GM18951 (cell line): ENCODE data around the gene TDRD1.

ENCODE experiments used
- POLR2A ChIP-seq: IDR thresholded peaks from 4 replicates; pipeline ENCODE4 v1.6.1; 2011; ENCODE audit warnings: mild to moderate bottlenecking; ENCODE audit not compliant: insufficient read length, insufficient read depth; ENCODE audit errors: extremely low read depth
- in situ Hi-C: fragments of 300-500 bp; cut with MboI; formaldehyde crosslinking; loops from one replicate; pipeline ENCODE4 v1.12.0; 2022; ENCODE audit warnings: low sequenced_read_pairs, mixed read lengths, inconsistent platforms; ENCODE audit not compliant: unreplicated experiment

TDRD1 gene

DNA sequence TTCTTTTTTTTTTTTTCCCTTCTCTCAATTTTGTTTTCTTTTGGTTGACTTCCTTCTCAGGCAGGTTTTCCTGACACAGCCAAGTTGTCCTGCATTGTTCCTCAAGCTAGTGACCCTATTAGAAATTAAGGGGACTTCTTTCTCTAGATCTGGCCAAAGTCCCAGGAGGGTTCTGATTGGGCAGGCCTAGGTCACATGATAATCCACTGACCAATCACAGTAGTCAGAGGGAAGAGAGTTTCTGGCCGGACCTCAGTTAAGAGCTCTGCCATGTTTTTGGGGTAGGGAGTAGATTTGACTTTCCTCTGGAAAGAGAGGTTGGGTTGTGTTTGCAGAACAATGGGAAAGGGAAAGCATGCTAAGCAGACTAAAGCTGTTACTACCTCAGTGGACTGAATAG is 76.1 kb downstream of the TDRD1 start:
- no peak for TF ChIP-seq POLR2A
- in situ Hi-C loops, result no loop called here

DNA sequence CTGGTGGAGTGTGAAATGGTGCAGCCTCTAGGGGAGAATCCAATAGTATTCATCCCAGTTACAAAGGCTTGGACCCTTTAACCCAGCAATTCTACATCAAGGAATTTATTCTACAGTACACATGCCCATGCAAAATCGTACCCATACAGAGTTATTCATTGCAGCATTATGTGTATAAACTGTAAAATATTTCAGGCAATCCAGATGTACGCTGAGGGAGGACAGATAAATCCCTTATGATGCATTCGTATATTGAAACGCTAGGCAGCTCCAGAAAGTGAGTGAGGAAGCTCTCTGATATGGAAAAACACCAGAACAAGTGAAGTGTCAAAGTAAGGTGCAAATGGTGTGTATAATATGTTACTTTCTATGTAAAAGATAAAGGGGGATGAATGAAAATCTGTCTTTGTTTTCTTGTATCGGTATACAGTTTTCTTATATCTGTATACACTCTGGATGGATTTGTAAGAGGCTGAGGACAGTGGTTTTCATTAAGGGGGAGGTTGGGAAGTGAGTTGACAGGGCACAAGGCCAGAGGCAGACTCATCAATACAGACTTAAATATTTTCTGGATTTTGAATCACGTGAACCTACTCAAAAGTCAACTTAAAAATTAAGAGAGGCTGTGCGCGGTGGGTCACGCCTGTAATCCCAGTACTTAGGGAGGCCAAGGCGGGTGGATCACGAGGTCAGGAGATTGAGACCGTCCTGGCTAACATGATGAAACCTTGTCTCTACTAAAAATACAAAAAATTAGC is 77.0 kb downstream of the TDRD1 start:
- in situ Hi-C loops, result no loop called here
- TF ChIP-seq POLR2A, result no peak

DNA sequence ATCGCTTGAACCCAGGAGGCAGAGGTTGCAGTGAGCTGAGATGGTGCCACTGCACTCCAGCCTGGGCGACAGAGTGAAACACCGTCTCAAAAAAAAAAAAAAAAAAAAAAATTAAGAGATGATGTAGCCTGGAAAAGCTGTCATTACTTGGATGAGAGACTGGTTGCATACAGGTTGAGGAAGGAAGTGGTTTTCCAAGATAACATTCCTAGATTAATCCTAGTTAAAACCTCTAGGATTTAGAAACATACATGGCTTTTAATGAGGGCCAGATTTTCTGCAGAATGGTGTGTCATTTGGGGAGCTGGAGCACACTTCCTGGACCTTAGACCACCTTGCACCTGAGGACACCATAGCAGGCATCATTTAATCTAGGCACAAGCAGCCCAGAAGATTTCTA is 77.7 kb downstream of the TDRD1 start:
- in situ Hi-C loops, result no loop called here
- TF ChIP-seq POLR2A, result no peak

DNA sequence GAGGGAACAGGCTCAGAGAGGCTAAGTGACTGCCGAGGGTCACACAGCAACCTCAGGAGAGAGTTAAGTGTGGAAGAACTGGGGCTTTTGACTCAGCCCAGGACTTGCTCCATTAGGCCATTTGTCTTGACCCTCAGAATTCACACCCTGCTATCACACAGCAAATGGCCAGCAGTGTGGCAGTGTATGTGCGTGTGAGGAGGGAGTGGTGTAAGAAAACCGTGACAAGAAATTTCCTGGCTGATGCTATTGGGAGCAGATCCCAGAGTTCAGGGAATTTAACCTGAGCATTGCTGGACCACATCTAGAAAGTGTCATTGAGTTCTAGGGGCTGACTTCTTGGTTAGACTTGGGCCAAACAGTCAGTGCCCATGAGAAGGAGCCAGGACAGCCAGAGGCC is 78.3 kb downstream of the TDRD1 start:
- in situ Hi-C loops, result no loop called here
- no peak for TF ChIP-seq POLR2A

DNA sequence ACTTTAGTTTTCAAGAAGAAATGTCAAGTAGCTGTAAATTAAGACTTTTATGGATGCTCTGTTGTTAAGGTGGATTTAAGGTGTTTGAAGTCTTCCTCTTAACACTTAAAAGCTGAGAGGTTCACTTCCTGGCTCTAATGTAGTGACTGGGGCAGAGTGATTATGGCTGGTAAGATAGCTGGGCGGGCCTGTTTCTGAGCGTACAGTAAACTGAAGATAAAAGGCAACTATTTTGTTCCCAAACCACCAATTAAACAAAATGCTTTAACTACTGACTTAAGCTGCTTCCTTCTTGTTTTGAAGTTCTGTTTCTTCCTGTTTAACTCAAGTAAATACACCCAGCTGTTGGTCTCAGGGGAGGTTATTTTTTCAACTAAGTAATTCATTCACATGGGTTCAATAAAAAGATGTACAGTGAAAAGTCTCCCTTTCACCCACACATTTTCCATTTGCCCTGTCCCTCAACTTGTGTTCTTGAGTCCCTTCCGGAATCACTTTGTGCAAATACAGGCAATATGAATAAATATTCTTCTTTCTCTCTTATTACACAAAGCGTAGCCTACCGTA is 79.2 kb downstream of the TDRD1 start:
- in situ Hi-C loops, result no loop called here
- TF ChIP-seq POLR2A, result no peak

DNA sequence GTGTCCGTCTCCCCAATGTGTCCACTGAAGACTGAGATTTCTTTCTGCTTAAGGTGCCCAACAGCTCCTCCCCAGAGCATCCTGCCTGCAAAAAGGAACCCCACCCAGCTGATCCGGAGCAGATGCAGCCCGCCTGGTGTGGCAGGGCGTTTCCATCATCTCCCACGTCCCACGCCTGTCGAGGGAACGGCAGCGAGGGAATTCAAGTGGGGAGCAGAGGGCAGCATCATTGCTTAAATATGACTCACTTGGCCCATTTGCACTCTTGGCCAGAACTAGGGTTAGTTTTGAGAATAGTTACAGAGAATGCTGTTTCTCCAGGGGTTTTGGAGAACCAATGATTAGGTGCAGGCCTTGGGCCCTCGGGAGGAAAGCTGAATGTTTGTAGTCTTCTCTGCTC is 80.7 kb downstream of the TDRD1 start:
- no peak for TF ChIP-seq POLR2A
- in situ Hi-C loops, result no loop called here

DNA sequence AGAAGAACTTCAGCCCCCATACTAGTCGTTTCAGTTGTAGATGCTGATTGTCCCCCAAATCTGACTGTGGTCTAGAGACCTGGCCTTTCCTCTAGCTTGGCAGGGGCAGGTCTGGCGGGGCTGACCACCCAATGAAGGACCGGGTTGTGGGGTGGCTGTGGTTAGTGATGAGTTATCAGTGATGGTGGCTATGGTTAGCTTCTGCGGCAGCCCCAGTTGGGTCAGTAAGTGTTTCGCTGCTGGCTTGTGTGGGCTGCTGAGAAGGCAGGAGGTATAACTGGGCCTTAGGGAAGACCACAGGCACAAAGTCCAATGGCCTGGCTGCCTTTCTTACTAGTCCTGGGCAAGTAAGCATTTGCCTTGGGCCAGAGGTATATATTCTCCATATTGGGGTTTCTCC is 81.2 kb downstream of the TDRD1 start:
- in situ Hi-C loops, result no loop called here

DNA sequence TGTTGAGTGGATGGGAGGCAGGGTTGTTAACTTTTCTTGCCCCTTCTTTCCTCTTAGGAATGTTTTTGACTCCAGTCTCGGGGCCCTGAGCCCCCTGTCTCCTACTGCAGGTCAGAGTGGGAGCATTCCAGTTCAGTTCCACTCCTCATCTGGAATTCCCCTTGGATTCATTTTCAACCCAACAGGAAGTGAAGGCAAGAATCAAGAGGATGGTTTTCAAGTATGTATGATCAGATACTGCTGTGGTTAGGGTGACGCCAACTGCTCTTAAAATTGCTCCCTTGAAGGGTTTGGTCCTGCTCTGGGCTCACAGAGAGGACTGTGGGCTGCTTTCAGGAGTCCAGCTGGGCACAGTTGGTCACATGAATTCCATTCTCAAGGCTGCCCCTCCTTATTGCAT is 81.9 kb downstream of the TDRD1 start:
- no peak for TF ChIP-seq POLR2A
- in situ Hi-C loops, result no loop called here

More for the DNA sequence above, 81.2 kb downstream of the TDRD1 start:
- no peak for TF ChIP-seq POLR2A

DNA sequence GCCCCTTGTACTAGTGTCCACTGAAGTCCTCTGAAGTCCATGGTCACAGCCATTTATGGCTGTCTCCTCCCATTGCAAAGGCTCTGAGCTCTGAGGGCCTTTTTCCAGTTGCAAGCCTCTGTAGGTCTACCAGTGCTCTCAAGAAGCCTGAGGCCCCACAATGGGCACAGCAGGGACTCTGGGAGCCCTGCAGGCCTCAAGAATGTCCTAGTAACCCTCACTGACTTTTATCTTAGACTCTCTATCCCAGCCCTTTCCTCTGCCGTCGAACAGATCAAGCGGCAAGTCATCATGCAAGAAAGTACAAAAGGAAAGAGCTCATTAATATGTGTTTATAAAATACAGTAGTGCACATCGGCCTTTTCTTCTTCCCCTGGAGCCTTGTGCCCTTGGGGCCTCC is 83.3 kb downstream of the TDRD1 start:
- in situ Hi-C loops, result no loop called here
- no peak for TF ChIP-seq POLR2A

DNA sequence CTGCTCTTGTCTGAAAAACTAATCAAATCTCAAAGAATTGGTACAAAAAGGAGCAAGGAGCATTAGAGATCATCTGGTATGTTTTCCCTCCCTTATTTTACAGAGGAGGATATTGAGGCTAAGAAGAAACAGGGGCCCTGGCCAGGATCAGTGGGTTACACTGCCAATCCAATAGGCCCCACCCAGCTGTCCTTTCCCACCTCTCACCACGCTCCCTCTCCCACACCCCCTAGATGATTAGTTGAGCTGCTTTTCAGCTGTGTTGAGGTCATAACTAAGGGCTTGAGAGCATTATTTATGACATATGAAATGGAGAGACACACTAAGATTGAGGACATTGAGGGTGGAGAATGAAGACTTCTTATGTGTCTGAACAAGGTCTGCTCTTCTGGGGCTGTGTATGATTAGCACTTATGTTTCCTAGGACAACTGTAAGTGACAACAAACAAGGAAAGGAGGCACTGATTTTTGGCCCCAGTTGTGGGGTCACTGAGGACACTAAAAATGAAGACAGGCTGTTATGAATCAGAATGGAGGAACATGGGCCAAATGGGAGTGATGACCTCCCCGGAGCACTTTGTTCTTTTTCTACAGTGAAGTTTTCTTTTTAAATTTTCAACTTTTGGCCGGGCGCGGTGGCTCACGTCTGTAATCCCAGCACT is 86.4 kb downstream of the TDRD1 start:
- no peak for TF ChIP-seq POLR2A
- in situ Hi-C loops, result no loop called here

DNA sequence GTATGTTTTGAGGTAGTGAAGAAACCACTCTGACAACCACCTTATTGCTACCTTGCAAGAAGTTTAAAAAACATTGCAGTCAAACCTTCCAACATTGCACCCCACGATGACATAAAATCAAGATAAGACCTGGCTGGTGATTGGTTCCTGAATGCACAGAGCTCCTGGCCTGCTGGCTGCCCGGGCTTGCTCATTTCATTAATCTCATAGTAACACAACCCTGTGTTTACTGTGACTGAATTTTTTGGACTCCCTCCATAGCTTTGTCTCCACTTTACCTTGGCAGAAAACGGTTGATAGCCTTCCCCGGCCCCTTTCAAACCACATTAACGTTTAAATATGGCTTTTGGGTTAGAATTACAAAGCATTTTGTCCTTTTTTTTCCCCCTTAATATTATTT is 87.4 kb downstream of the TDRD1 start:
- in situ Hi-C loops, result no loop called here
- no peak for TF ChIP-seq POLR2A

DNA sequence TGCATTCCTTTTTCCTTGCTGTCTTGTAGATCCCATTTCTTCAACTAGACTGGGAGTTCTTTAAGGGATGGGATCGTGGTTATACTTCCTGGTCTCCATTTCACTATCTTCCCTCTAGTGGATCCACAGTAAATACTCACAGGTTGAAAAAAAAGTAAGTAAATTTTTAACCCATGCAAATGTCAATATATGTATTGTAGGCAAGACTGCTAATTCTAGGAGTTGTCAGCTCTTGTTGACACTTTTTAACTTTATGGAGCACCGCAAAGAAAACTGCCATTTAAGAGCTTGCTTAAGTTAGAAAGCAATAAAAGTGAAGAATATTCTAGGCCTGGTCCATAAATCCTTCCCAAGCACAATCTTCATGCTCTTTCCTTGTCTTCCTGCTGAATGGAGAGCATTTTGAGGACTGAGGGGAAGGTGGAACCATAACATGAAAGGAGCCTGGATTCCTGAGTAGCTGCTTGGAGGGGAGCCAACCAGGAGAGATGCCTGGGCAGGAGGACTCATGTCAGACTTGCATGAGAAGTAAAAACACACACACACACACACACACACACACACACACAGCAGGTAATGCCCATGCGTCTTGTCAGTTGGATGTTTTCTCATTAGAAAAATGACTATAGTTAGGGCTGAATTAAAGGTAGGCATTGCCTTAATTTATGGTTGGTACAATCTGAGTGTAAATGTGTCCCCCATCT is 92.1 kb downstream of the TDRD1 start:
- TF ChIP-seq POLR2A, result no peak
- in situ Hi-C loops, result no loop called here

DNA sequence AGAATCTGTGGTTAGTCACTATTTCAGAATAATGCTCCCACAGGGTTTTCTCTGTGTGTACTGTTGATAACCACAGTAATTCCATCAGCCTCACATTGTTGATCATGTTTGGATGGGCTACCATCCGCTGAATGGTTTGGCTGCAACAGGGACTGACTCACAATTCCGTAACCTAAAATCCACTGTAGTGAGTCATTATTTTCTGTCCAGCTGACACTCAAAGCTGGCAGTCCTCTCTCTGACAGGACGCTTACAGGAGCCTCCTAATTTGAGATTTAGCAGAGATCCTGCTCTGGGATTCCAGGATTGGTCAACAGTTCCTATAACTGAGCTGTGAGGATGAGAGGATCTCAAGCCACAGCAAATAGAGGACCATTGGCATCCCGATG is 92.6 kb downstream of the TDRD1 start:
- in situ Hi-C loops, result no loop called here
- no peak for TF ChIP-seq POLR2A

DNA sequence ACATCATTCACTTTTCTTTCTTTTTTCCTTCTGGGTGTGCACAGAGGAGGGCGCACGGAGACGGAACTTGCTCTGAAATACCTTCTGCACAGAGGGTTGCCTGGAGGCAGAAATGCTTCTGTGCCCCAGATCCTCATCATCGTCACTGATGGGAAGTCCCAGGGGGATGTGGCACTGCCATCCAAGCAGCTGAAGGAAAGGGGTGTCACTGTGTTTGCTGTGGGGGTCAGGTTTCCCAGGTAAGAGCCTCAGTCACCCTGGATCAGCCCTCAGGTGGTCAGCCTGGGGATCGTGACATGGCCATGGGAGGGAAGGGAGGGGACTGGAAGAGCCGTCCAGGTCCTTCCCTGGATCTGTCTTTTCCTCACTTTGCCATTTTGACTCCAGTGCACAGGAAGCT is 93.5 kb downstream of the TDRD1 start:
- TF ChIP-seq POLR2A, result no peak
- in situ Hi-C loops, result no loop called here

DNA sequence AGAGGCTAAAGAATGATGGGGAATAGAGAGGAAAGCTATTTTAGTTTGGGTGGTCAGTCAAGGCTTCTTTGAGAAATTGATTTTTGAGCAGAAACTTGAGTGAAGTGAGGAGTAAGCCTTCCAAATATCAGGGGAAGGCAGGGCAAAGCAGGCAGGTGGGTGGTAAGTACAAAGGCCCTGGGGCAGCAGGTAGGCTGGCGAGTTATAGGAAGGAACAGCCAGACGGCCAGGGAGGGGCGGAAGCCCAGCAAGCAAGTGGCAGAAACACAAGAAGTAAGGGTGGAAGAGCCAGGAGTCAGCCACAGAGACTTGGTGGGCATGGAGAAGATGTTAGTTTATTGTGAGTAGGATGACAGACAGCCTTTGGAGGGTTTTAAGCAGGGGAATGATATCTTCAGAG is 94.8 kb downstream of the TDRD1 start:
- TF ChIP-seq POLR2A, result no peak
- in situ Hi-C loops, result no loop called here
